HG03159 (cell line): ENCODE data around the gene SLC13A4.
"Not testable (repeated sequence)": the region's sequence is repeated elsewhere in the genome, so short reads cannot be mapped to it uniquely, and the experiment has no call there.

Source experiments
- ATAC-seq: cut with Tn5 transposase; IDR thresholded peaks from one replicate; pipeline ENCODE4 v1.9.1; 2021; ENCODE audit warnings: mild to moderate bottlenecking, moderate library complexity; ENCODE audit not compliant: unreplicated experiment

The SLC13A4 gene

DNA sequence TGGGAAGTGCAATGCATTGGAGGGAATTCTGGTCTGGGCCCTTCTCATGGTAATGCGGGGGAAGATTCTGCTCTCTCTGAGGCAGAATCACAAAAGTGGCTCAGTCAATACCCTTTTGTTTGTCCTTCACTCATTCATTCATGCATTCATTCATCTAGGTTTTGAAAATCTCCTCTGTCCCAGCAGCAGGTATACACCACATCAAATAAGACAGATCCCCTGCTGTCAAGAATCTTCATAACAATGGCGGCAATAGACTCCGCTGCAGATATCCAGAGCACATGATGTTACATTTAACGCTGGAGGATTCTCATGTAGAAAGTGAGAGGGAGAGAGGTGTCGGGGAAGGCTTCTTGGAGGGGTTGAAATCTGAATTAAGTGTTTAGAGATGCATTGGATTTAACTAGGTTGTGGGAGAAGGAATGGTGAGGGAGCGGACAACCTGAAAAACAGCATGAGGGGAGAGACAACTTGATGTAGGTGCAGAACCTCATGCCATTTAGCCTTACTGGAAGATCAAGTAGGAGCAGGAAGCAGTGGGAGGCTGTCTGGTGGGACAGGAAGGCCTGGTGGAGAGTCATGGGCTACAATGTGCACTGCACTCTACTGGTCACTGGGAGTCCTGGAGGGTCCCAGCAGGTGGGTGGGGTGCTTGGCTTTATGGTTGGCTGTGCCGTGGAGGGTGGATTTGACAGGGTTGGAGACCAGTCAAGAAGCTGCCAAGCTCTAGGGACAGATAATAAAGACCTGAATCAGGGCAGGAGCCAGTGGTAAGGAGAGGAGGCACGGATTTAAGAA is 25.8 kb upstream of the SLC13A4 start:
- ATAC-seq, result no peak

DNA sequence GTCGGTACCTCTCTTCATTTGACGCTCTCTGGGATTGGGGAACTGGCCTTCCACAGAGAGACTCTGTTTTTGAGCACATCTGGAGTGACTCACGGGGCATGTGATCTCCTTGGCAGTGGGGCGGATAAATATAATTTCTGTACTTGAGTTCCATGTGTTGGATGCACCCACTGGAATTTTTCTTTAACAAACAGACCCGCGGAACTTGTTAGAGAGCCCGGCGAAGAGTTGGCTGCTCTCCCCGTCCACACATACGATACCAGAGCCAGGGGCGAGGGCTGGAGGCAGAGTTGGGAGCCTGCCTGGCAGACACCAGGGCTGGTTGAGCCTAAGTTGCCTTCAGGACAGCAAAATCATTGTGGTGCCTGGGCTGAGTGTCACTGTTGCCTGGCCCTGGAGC is 20.8 kb upstream of the SLC13A4 start, which contains the start of gene FAM180A:
TSS of gene FAM180A (minus strand) at position 44 of the 400 bp plus-strand sequence. CDS start 233 bp downstream, outside the sequence.
- no peak for ATAC-seq

GRCh38 chr7:135747366-135747765 is 19.4 kb upstream of the SLC13A4 start:
- ATAC-seq, result no peak

DNA sequence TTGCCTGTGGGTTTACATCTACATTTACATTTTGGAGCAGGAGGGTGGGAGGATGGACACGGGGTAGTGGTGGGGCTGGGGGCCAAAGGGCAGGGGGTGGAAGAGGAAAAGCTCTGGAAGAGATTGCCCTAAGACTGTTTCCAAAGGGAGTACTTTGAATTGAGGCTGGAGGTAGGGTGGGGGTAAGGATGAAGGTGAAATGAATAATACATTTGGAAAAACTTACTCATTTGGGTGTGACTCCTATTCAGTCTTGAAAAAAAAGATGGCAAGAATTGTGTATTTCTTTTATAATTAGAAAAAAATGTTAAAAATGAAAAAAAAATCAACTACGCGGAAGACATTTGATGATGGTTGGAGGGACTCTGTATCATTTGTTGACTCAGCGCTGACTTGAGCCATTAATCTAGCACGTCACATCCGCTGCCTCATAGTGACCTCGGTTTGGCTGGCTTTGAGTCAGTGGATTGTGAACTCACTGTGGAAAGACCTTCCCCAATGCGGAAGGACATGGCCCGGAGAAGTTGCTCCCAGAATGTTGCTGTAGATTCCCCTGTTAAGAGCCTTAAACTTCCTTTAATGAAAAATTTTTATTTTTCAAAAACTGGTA is 17.8 kb upstream of the SLC13A4 start:
- no peak for ATAC-seq

GRCh38 chr7:135744938-135745702 is 17.1 kb upstream of the SLC13A4 start:
- no peak for ATAC-seq

DNA sequence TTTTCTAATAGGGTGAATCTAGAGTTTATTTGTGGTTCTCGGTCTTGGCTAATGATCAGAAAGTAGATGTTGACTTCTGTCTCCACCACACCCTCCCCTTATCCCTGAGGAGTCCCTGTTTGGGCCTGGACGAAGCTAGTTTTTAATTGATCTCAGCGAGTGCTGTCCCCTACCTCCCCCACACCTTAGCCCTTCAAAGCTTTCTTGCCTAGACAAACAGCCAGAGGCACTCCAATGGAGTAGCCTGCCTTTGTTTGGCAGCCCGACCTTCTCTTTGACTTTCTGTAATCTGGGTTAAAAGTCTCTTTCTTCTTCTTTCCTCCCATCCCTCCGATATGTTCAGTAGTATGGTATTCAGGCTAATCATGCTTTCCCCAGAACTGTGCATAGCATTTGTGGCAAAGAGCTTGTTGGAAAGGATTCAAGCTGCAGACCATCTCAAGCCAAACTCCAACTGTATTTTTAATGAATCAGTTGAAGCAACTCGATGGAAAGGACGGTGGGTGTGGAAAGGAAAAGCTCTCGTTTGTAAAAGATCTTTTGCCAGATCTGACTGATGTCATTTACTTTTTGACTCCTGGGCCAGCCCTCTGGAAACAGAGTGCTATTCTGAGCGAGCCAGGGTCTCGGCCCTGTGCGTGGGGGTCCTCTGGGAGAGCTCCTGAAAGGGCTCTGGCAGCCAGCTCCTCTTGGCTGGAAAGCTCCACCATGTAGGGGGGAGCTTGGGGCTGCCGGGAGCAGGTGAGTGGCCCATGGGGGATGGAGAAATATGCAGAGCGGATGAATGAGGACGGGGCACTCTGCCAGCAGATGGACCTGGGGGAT is 16.1 kb upstream of the SLC13A4 start:
- no peak for ATAC-seq

GRCh38 chr7:135742371-135742770 is 14.4 kb upstream of the SLC13A4 start:
- ATAC-seq, result no peak

- no peak for ATAC-seq
Measured at GRCh38 chr7:135741905-135742304, 13.9 kb upstream of the SLC13A4 start.

DNA sequence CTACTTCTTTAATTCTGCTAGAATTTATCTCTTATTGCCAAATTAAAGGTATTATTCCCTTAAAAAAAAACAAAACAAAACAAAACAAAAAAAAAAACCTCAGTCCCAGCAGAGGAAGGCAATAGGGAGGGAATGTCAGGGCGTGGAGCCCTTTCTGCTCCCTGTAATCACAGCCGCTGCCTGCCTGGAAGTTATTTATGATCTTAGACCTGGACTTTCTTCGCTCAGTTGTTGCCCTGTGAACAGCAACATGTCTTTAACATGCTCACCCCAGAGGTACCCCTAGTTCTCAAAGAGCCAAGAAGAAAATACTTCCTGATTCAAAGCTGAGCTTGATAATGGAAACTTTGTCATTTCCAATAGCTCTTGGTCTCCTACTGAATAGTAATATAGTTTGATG is 12.9 kb upstream of the SLC13A4 start:
- ATAC-seq, result no peak

DNA sequence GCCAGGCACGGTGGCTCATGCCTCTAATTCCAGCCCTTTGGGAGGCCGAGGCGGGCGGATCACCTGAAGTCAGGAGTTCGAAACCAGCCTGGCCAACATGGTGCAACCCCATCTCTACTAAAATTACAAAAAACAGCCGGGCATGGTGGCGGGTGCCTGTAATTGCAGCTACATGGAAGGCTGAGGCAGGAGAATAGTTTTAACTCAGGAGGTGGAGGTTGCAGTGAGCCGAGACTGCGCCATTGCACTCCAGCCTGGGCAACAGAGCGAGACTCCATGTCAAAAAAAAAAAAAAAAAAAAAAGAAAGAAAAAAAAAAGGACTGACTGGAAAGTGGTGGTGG is 9.3 kb upstream of the SLC13A4 start:
- not testable (repeated sequence) for ATAC-seq

GRCh38 chr7:135736586-135737305 is 8.8 kb upstream of the SLC13A4 start:
- no peak for ATAC-seq

DNA sequence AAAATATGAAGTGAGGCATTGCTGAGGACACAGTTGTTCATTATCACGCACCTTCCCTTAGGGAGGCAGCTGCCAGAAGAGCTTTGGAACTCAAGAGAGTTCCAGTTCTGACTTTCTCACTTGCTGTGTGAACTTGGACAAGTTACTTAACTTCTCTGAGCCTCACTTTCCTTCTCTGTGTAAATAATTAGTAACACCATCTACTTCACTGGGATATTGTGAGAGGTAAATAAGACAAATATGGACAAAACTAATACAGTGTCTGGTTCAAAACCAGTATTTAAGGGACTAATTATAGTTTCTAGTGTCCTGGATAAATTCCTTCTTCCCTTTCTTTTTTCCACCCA is 6.3 kb upstream of the SLC13A4 start:
- no peak for ATAC-seq

DNA sequence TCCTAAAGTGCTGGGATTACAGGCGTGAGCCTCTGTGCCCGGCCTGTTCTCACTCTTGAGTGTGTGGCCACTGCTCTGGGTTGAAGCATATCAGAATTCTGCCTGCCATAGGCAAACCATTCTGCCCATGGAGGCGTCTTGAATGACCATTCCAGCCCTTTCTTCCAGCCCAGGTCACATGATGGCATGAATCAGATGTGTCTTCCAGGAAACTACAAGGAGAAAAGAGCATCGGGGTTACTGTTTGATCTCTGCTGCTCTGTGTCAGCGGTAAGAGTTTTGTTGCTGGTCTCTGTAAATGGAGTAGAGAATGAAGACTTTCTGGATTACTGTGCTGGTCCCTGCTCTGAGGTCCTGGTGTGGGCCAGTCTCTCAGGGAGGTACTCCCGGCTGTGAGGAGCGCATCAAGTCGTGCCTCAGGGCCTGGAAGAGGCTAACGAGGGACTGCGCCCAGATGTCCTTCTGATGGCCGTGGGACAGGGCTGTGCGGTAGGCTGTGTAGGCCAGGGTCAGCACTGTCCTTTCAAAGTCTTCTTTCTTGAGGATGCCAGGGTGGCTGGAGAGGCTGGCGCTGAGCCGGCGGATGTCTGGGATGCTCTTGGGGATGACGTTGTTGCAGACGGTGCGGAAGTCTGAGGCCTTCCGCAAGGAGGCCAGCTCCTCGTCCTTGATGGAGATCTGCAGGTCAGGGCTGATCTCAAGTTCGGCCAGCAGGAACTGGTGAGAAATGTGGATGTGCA is 5.8 kb upstream of the SLC13A4 start:
- ATAC-seq, result no peak

DNA sequence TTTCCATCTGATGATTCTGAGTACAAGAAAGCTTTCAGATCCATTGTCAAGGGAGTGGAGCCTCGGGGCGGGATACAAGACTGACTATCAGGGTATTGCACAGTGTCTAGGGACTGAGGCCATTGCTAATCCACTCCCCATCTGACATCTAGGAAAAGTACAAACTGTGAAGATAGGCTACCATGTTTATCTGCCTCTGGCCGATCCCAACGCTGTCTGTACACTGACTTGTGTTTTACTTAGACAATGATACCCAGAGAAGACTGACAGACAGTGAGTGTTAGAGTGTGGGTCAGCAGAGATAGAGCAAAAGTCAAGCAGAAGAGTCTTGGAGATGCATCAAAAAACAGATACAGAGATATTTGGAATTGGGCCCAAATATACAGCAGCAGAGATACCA is 3.1 kb upstream of the SLC13A4 start:
- ATAC-seq, result no peak

- ATAC-seq, result no peak
Measured at GRCh38 chr7:135729230-135729629, 1.2 kb upstream of the SLC13A4 start.

GRCh38 chr7:135726911-135727673 is 894 bp downstream of the SLC13A4 start:
- no peak for ATAC-seq

- no peak for ATAC-seq
Measured at GRCh38 chr7:135726276-135726788, 1.7 kb downstream of the SLC13A4 start.

GRCh38 chr7:135723411-135723810 is 4.6 kb downstream of the SLC13A4 start:
- no peak for ATAC-seq
